ENCODE measurements around the gene HOXA4.

Gene HOXA4

DNA sequence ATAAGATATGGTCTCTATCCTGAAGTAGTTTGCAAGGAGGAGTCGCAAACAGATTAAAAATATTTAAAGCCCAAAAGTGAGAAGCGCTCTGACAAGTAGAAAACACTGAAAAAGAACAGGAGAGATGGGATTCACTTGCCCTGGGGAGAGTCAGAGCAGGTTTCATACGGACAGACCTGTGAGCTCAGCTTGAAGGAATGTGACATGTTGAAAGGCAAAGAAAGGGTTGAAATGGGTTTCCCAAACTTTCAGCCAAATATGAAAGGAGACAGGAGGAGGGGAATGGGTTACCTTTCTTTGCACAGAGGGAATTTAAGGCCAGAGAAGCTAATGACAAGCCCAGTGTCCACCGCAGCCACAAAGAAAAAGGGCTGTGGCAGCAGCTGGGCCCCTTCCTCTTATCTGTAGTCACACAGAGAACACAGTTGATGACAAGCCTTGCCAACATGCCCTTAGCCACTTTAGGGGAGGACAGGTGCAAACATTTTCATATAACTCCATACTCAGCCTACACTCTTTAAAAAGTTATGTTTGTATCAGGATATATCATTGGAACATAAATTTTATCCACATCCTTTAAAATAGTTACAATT lies 49.6 kb downstream of the HOXA4 start:
- no peak for DNase-seq (ENCODE audit: low read depth, low spot score)
- no peak overlapping the region for H3K4me3 ChIP-seq (ENCODE audit: low read length)

DNA sequence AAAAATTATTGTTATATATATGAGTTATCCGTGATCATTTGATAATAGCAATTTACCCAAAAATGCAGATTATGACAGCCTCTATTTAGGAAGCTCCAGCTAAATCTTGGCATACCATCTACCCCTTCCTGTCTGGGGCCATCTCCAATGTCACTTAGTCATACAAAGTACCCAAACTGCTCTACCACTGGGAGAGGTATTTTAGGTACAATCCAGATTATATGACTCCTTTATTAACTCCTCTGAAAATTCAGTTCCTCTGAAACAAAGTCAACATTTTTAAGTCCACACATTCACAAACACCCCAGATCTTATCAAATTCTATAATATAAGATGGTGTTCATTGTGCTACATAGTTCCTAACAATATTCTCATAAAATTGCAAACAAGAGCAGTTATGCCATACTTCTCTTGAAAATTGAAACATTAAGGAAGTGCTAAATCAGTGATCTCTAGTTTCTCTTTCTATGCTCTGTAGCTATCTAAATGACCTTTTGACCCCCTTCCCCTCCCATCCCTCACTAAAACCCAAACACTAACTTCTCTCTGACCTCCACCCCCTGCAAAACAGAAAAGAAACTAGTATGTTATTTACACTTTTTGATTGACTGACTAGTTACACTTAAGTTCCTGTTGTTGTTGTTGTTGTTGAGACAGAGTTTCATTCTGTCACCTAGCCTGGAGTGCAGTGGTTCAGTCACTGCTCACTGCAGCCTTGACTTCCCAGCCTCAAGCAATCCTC lies 51.2 kb downstream of the HOXA4 start:
- no peak for DNase-seq (ENCODE audit: low read depth, low spot score)

DNA sequence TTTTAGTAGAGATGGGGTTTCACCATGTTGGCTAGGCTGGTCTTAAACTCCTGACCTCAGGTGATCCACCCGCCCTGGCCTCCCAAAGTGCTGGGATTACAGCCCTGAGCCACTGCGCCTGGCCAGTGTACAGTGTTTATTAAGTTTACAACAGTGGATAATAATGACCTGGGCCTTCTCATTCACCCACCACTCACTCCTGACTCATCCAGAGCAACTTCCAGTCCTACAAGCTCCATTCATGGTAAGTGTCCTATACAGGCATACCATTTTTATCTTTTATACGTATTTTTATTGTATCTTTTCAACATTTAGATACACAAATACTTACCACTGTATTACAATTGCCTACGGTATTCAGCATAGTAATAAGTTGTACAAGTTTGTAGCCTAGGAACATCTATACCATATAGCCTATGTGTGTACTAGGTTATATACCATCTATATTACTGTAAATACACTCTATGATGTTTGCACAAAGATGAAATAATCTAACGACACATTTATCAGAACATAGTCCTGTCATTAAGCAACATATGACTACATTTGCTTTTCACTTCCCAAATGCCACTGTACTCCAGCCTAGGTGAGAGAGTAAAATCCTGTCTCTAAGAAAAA lies 51.8 kb downstream of the HOXA4 start:
- DNase-seq (ENCODE audit: low read depth, low spot score): no peak
- no peak overlapping the region for H3K4me3 ChIP-seq (ENCODE audit: low read length)

More for the DNA sequence above, 51.2 kb downstream of the HOXA4 start:
- no peak overlapping the region for H3K4me3 ChIP-seq (ENCODE audit: low read length)

Data from Jurkat, Clone E6-1 (cell line).